ENCODE data around the gene ELP2.
"Not testable (repeated sequence)": the region's sequence is repeated elsewhere in the genome, so short reads cannot be mapped to it uniquely, and the experiment has no call there.

ELP2 gene

GRCh38 chr18:36160959-36161371 lies 31.3 kb downstream of the ELP2 start:
- no peak for DNase-seq (ENCODE audit: low read depth)

GRCh38 chr18:36162981-36163380 lies 33.3 kb downstream of the ELP2 start:
- DNase-seq (ENCODE audit: low read depth), result no peak

- no peak for DNase-seq (ENCODE audit: low read depth)
Observed at GRCh38 chr18:36167692-36168218, 38.1 kb downstream of the ELP2 start.

DNA sequence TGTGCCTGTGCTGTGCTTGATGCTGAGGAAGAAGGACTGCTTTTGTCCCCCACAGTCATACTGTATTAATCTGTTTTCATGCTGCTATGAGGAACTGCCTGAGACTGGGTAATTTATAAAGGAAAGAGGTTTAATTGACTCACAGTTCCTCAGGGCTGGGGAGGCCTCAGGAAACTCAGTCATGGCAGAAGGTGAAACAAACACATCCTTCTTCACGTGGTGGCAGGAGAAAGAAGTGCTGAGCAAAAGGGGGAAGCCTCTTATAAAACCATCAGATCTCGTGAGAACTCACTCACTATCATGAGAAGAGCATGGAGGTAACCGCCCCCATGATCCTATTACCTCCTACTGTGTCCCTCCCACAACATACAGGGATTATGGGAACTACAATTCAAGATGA lies 38.6 kb downstream of the ELP2 start:
- not testable (repeated sequence) for DNase-seq (ENCODE audit: low read depth)

DNA sequence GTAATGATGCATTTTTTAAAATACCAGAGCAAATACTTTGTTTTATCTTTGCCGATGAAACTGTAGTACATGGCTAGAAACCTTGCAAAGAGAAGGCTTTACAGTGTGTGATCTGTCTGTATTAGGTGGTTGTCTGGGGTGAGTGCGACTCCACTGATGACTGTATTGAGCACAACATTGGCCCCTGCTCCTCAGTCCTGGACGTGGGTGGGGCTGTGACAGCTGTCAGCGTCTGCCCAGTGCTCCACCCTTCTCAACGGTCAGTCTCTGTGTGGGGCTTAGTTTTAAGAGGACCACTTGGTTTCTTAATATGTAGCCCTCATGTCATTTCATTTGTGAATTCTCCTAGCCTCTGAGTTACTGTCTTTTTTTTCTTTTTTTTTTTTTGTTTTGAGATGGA lies 40.2 kb downstream of the ELP2 start:
- DNase-seq (ENCODE audit: low read depth), result no peak

DNA sequence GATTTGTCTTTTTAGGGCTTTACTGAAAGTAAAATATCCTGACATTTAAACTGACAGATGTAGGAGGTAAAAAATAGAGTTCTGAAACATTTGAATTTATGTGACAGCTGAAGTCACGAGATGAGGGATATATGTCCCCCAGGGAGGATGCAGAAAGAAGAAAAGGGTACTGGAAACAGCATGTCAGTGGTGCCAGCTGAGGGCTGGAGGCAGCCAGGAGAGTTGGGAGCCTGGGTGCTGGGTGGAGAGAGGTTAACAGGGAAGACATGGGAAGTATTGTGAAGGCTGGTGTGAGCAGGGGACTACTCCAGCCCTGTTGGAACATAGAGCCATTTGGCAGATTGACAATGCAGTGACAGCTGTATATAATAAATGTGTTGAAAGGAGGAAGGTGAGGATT lies 45.8 kb downstream of the ELP2 start:
- DNase-seq (ENCODE audit: low read depth), result no peak

DNA sequence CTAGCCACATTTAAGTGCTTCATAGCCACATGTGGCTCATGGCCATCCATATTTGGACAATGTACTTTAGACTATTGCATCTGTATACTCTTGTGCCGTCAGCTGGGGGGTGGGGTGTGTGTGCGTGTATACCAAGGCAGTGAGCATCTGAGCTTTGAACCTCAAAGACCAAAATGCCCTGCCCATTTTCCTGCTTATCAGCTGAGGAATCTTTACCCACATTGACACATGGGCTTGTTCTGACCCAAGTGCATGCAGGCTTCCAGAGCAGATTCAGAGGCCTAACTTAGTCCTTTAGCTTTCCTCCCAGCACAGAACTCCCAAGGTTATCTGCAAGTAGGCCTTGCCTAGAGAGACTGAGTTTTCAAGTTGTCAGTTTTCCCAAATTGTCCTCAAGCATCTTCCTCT lies 46.5 kb downstream of the ELP2 start:
- DNase-seq (ENCODE audit: low read depth), result no peak

- DNase-seq (ENCODE audit: low read depth), result no peak
Observed at GRCh38 chr18:36176711-36177110, 47.0 kb downstream of the ELP2 start.

DNA sequence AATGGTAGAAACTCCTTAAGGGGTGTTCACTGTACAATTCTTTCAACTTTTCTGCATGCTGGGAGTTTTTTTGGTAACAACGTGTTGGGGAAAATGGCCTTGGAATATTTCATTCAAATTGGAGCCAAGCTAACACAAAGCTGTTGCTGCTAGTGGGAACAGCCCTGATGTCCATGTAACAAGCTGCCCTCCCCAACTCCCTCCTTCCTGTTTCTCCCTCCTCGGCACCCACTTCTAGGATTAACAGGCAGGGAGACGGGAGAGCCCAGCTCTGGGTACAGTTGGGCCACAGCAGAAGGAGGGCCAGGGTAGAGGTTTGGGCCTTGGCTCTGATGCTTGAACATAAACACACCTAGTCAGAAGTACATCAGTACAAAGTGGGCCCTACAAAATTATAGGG lies 48.2 kb downstream of the ELP2 start:
- no peak for DNase-seq (ENCODE audit: low read depth)

DNA sequence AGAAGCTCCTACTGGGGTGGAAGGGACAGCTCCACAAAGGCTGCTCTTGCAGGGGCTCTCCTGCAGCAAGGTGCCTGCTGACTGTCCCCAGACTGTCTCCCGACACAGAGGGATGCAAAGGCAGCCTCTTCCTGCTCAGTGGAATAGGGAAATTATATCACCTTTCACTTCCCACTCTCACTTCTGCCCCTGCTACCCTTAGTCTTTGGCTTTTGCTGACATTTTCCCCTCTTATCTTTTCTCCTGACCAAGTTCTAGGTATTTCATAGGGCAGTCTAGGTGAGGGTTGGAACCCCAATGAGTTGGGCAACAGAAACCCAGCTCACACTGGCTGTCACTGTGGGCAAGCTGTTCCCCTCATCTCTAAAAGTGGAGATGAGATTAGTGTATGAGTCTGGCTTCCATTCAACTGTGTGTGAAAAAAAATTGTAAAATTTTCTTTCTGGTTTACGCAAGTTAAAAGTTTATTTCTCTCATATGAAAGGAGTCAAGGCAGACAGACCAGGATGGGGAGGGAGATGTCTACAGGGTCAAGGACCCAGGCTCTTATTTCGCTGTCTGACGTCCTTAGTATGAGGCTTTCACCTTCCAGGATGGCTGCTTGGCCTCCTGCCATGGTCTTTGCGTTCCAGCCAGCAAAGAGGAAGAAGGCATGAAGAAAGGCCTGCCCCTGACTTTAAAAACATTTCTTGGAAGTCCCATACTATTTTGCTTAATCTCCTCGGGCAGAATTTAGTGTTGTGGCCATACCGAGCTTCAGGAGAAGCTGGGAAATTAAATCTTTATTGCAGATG lies 50.1 kb downstream of the ELP2 start:
- DNase-seq (ENCODE audit: low read depth), result no peak

DNA sequence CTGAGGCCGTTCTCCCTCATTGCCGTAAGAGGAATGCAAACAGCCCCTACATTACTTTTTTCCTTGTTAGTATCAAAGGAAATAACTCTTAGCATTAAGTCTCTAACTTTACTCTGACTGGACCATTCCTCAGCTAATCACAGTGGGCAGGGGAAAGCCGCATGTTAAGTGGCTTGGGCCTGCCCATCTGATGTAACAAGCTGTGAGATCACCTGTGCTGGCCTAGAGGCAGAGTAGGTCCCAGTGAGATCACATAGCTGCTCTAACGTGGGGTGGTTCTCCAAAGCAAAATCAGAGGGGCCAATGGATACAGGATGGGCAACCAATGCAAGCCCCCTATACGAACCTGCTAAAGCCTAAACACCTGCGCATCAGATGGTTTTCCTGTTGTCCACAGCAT lies 51.7 kb downstream of the ELP2 start:
- DNase-seq (ENCODE audit: low read depth), result no peak

- DNase-seq (ENCODE audit: low read depth), result no peak
Observed at GRCh38 chr18:36181898-36182506, 52.3 kb downstream of the ELP2 start.

DNA sequence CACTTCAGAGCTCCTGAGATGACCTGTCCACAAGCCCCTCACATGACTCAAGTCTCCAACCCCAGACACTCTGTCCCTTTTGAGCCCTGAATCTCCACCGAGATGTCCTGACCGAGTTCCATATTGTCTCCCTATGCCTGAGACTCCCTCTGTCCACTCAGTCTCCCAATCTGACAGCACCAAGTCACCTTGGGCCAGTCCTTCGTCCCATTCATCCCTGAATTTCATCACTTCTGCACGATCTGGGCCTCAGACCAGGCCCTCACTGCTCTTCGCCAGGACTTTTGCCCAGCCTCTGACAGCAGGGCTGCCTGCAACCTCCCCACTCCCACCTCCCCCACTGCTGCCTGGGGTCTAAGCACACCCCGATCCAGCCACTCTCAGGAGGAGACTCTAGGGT lies 53.3 kb downstream of the ELP2 start:
- DNase-seq (ENCODE audit: low read depth), result no peak

GRCh38 chr18:36183987-36184386 lies 54.3 kb downstream of the ELP2 start:
- no peak for DNase-seq (ENCODE audit: low read depth)

DNA sequence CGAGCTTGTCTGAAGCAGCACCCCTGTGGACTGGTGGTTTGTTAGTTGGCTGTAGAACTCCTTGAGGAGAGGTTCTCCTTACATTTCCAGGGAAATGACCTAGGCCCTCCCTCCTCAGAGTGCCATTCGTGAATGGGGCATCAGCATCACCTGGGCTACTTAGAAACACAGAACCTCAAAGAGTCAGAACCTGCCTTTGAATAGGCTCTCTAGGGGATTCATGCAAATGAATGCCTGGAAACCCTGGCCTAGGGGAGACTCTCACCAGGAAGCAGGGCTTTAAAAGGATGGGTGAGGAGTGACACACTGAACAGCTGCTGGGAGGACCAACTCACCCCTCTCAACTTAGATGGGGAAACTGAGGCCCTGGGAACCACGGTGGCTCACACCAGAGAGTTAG lies 55.5 kb downstream of the ELP2 start:
- DNase-seq (ENCODE audit: low read depth), result no peak

DNA sequence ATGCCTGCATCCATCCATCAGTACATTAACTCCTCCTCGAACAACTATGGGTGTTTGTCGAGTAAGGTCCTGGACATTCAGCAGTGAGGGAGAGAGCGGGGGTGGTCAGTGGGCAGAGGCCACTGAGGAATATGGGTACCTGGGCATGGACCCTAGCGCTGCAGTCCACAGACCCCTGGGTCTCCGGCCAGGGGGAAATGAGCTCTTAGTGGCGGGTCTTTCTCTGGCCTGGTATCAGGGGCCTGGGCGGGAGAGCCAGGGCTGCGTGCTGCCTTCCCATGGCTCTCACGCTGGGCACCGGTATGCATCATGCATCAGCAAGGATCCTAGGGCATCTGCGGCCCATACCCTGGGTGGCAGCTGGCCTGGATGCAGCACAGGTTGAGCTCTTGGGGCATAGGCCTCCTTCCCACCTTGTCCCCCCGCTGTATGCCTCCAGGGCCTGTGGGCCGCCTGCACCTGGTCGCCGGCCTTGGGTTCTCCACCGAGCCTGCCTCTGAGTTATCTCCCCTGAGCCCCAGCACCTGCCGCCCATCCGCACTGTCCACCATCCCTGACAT lies 56.3 kb downstream of the ELP2 start:
- DNase-seq (ENCODE audit: low read depth), result no peak

DNA sequence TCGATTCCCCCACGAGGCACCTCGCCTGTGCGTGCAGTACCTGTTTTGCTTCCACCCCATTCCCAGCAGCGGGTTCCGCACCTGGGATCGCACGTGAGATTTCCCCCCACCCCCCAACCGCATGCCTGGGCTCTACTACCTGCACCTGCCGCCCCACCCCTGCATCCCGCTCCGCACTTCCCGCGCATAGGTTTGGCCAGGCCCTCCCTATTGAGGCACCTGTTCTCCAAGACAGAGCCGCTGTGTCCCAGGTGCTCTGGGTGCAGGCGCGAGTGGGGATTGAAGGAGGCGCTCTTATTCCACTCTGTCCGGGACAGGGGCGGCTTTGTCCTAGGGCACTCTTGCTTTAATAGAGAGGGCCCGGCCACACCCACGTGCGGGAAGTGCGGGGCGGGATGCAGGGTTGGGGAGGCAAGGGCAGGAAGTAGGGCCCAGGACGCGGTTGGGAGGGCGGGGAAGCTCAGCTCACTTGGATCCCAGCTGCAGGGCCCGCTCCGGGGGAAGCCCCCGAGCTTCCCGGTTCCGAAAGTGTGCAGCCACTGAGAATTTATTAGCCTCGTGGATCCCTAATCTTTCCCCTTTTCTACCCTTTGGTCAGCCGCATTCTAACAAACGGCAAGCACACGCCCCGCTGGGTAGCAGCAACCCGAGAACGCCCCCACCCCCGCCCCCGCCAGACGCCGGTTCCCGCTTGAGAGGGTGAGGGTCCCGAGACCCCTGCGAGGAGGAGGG lies 56.9 kb downstream of the ELP2 start:
- no peak for DNase-seq (ENCODE audit: low read depth)

DNA sequence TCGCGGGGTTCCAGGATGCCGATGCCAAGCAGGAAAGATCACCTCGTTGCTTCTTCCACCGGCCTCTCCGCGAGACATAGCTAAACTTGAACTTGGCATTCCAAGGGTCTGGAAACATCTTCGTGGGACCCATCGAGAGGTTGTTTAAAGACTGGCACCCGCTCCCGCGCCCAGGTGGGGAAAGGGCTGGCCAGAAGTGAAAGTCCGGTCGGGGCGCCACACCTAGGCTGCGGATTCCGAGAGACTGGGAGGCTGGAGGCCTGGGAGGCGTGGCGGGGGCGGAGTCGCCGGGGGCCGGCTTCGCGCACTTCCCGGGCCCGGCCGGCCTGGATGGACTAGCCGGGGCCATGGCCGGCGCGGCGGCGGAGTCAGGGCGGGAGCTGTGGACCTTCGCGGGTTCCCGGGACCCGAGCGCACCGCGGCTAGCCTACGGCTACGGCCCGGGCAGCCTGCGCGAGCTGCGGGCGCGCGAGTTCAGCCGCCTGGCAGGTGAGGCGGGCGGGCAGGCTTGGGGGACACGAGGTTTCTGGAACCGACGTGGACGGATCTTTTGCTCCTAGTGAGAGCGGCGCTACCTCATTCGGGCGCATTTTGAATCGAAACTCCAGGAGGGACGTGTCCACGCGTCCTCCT lies 57.6 kb downstream of the ELP2 start, which contains the start of gene MOCOS:
Gene MOCOS, plus strand, starts transcription at position 305 of the 633 bp plus-strand sequence. Its CDS starts 43 bp downstream, at position 348.
- DNase-seq (ENCODE audit: low read depth), result peak; percentile 5

DNA sequence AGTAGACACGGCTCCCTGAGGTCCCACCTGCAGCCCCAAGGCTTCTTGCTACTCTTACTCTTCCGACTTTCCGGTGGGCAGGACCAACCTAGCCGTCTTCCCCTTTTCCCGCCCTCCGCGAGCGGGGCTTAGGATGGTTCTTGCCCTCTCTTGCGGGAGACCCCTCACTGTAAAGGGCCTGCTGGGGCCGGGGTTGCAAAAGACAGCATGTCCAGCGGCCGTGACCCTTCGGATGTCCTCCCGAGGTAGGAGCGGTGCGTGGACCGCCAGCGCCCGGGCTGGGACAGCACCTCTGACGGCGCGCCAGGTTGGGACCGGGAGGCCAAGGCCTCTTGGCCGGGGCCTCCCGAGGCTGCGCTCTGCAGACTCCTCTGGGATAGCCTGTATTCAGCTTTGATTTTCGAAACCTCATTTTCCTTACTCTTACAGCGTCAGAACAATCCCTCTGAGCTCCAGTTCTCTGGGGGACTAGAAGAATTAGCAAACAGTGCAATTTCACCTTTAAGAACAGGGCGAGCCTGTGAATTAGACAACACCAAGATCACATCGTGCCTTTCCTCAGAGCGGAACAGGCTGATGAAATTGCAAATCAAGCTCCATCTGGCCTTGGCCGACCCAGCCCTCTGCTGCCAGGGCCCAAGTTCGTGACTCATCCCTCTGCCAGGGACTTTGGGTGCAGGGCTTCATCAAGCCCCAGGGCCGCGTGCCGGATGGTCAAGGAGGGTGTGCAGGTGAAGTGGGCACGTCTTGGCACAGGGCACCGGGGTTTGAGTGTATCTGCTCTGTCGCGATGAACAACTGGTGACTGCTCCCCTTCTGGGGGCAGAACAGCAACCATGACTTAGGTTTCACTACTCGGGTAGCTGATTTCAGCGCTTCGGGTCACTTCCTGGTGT lies 58.4 kb downstream of the ELP2 start:
- no peak for DNase-seq (ENCODE audit: low read depth)

GRCh38 chr18:36188916-36189315 lies 59.2 kb downstream of the ELP2 start:
- DNase-seq (ENCODE audit: low read depth), result no peak

- DNase-seq (ENCODE audit: low read depth), result no peak
Observed at GRCh38 chr18:36189486-36189885, 59.8 kb downstream of the ELP2 start.
